Stimulated activated CD4-positive, alpha-beta T cell treated with anti-CD3 and anti-CD28 coated beads, Interleukin-4, amount 100 ng/mL, for 48 hours (primary cell): ENCODE measurements around the gene XXYLT1.
A peak's percentile ranks its signal among the peaks of the same experiment; 100 is the strongest.
"Not testable (repeated sequence)": the region's sequence is repeated elsewhere in the genome, so short reads cannot be mapped to it uniquely, and the experiment has no call there.

Source experiments
- DNase-seq, 2 donors: peaks; one replicate each; pipeline ENCODE4 v3.0.0-alpha.2; 2020; ENCODE audit warnings: low read depth in 2 of 2

The XXYLT1 gene

DNA sequence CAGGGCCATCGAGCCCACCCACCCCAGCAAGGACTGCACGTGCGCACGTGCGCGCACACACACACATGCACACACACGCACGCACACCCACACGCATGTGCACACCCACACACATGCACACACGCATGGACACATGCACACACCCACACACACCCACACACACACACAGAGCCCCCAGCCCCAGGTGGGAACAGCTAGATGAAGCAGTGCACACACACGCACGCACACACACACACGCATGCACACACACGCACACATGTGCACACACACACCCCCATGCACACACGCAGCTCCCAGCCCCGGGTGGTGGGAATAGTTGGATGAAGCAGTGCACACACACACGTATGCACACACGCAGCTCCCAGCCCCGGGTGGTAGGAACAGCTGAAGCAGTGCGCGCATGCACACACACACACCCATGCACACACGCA is 158.6 kb downstream of the XXYLT1 start:
- DNase-seq = no peak

DNA sequence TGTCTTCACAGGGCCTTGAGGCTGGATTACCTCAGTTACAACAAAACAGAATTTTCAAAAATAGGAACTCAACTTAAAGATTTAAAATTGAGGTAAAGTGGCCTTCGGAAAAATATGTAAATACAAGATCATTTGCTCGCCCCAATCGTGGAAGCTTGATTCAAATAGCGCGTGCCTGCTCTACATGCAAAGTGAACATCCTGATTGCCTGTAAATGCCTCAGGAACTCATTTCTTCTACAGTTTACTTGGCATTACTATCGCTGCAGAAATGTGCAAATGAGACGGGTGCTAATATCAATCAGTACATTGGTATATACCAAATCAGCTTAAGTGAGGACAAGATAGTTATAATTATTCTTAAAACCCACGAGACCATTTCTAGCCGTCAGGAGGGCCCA is 159.2 kb downstream of the XXYLT1 start:
- no peak for DNase-seq

GRCh38 chr3:195111319-195111705 is 159.6 kb downstream of the XXYLT1 start:
- DNase-seq = no peak

- no peak for DNase-seq
Measured at GRCh38 chr3:195110647-195111318, 160.2 kb downstream of the XXYLT1 start.

DNA sequence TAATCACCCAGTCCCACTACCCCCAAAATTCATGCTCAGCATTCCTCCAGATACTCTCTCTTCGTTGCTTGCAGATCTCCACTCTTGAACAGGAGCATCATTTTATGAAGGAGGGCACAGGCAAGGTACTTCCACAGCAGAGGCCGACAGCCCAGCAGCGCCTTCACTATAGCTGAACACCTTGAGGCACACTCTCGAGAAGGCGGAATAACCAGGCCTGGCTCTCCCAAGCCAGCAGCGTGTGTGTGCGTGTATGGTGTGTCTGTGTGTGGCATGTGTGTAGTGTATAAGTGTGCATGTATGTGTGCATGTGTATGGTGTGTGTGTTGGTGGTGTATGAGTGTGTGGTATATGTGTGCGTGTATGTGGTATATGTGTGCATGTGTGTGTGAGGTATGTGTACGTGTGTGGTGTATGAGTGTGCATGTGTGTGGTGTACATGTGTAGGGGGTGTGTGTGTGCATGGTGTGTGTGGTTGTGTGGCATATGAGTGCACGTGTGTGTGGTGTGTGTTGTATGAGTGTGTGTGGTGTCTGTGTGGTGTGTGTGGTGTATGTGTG is 161.8 kb downstream of the XXYLT1 start:
- no peak for DNase-seq

GRCh38 chr3:195107593-195107992 is 163.4 kb downstream of the XXYLT1 start:
- DNase-seq = no peak

GRCh38 chr3:195107031-195107430 is 163.9 kb downstream of the XXYLT1 start:
- not testable (repeated sequence) for DNase-seq

- peak; percentile 56 to 63 for DNase-seq
Measured at GRCh38 chr3:195106418-195106906, 164.5 kb downstream of the XXYLT1 start.

DNA sequence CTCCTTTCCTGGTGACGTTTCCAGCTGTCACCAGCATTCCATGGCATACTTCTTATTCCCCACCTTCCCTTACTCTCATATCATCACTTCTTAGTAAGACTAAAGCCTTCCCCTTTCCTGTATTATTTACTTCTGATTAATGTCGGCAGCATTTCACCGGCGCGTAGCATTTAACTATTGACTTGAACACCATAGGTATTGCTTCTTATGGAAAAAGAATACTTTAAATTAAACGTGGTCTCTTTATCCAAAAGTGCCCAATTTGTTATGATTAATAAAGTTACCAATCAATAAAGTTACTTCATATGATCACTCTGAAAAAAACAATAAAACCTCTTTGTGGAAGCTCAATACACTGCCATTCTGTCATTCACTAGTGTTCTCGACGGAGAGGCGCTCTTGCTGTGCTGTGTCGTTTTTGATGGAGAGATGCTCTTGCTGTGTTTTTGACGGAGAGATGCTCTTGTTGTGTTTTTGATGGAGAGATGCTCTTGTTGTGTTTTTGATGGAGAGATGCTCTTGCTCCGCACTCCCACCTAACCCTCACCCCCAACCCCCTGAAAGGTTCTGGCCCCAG is 165.0 kb downstream of the XXYLT1 start:
- no peak for DNase-seq

- DNase-seq = no peak
Measured at GRCh38 chr3:195105389-195105788, 165.6 kb downstream of the XXYLT1 start.

GRCh38 chr3:195104340-195104739 is 166.6 kb downstream of the XXYLT1 start:
- DNase-seq = no peak

DNA sequence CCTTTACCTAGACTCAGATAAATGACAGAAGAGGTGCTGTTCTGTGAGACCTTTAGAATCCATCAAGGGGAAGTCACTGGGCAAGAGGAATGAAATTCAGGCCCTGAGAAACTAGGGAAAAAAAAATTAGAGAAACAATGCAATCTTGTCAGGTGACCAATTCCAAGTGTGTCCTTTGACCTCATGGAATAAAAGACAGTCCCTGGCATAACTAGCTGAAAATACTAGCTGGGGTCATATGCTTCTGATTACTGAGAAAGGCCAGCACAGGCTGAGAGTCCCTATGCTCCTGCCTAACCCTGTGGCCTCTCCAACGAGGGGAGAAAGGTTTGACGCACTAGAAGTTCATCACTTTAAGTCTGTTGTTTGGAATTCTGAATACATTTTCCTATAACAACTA is 167.3 kb downstream of the XXYLT1 start:
- DNase-seq = no peak

GRCh38 chr3:195102609-195103467 is 168.1 kb downstream of the XXYLT1 start:
- no peak for DNase-seq

DNA sequence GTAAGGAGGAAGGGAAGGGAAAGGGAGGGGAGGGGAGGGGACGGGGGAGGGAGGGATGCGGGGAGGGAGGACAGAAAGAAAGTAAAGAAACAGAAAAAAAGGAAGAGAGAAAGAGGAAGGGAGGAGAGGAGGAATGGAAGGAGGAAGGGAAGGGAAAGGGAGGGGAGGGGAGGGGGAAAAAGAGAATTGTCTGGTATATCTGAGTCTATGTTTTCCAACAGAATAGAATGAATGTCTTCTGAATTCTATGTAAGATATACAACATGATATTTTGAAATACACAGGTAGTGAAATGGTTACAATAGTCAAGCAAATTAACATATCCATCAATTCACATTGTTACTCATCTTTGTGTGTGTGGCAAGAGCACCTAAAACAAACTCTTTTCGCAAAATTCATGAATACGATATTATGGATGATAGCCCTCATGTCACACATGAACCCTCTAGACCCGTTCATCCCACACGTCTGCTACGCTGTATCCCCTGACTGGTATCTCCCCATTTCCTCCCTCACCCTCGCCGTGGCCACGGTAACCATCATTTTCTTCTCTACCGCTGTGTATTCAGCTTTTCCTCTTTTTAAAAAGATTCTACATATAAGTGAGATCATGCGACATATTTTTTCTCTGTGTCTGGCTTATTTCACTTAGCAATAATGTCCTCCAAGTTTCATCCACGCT is 168.9 kb downstream of the XXYLT1 start:
- no peak for DNase-seq

GRCh38 chr3:195101001-195101583 is 169.9 kb downstream of the XXYLT1 start:
- no peak for DNase-seq

DNA sequence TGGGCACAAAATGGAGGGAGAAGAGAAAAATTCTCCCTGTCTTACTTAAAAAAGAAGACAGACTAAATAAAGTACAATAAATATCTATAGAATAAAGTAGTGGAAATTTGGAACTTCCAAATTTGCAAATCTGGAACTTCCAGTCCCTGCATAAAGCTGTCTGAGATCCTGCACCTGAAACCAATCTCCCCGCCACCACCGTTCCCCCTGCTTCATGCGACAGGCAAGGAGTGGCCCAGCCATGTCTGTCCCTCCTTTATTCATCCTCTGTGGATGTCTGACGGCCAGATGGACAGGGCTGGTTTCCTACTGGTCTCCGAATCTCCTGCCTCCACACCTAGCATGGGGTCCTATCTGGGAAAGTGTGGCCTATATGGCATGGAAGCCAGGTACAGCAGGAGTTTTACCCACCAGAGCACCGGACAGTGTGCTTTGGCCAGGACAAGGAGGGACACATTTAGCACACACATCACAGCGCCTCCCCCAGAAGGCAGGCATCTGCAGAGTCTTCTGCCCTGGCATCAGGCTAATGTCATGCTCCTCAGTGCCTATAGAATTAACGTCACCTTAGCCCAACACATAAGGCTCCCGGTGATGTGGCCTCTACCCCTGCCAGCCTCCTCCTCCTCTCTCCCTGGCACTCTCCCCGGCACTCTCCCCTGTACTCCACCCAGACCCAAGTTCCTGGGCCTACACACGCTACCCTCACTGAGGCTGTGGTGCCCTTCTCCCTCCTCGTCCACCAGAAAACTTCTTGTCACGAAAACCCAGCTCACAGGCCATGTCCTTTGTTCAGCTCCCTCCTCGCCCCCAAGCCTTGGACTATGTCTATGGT is 170.8 kb downstream of the XXYLT1 start:
- no peak for DNase-seq

DNA sequence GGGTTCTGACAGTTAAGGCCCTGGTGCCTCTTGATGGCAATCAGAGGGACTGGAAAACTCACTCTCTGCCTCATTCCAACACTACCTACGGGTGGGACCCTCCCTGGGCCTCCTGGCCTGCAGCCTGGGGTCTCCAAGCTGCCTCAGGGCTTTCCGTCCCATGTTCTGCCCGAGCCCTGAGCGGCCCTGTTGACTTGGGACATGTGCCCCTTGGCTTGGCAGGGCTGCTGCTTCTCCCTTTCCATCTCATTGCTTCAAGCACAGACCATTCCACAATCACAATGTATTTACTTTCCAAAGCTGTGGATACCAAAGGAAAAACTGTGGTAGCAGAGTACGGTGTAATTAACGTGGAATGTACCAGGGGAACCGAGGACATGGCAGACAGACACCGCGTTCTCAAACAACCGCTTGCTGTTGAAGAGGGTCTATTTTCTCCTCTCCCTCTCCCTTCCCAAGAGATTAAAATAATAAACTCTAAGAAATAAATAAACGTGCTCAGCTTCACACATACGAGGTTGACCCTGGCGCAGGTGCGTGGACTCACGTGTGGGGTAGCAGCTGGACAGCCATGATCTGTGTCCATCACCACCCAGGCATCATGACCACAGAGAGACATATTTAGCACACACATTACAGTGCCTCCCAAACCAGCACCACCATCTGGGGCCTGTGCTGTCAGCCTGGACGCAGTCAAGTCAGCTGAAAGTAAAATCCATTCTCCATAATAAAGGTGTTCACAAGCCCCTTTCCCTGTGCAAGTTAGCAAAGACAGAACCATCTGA is 172.0 kb downstream of the XXYLT1 start:
- no peak for DNase-seq

DNA sequence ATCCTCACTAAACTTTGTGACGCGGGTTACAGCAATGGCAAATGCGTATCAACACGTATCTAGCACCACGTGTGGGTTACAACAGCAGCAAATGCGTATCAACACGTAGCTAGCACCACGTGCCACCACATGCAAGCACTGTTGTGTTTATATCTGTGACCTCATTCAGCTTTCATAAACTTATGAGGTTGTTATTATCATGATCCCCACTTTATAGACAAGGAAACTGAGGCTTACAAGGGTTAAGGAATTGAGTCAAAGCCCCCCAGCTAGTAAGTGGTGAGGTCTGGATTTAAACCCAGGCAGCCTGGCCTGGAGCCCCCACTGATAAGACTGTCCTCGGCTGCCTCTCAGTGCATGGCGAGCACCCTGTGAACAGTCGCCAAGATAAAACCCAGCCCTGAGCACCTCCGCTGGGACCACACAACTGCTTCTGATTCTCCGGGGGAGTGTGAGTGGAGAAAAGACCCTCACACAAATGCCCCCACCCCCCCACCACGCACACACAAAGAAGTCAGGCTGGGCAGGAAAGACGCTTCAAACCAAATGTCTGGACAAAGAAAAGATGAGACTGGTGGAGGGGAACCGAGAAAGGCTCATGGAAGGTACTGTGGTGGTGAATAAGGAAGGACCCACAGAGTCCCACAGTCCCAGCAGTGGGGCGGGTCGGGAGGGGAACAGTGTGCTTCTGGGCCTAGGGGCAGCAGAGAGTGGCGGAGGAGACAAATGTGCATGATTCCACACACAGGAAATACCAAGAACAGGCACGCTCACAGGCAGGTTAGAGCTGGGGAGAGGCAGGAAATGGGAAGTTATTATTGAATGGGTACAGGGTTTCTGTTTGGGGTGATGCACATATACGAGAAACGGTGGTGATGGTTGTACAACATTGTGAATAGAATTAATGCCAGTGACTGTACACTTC is 173.4 kb downstream of the XXYLT1 start:
- DNase-seq = no peak
